ENCODE data around the gene RAF1.

The RAF1 gene

DNA sequence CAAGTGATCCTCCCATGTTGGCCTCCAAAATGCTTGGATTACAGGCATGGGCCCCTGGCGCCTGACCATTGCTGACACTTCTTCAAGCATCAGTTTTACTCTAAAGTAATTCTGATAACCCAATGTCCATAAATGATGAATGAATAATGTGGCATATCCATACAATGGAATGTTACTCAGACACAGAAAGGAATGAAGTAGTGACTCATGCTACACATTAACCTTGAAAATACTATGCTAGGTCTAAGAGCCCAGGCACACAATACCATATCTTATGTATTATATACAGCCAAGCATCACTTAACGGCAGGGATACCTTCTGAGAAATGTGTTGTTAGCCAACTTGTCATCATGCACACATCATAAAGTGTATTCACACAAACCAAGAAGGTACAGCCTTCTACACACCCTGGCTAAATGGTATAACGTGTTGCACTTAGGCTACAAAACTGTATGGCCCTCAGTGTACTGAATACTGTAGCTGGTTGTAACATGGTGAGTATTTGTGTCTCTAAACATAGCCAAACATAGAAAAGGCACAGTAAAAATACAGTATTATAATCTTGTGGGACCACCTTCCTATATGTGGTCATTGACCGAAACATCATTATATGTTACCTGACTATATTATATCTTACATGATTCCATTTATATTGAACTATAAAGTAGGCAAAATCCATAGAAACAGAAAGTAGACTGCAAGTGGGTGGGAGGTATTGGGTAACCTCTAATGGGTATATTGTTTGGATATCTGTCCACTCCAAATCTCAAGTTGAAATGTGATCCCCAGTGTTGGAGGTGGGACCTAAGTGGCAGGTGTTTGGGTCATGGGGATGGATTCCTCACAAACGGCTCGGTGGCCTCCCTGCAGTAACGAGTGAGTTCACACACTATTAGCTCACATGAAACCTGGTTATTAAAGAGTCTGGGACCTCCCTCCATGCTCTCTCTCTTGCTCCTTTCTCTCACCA lies 75.6 kb downstream of the RAF1 start:
- DNase-seq, result no peak

DNA sequence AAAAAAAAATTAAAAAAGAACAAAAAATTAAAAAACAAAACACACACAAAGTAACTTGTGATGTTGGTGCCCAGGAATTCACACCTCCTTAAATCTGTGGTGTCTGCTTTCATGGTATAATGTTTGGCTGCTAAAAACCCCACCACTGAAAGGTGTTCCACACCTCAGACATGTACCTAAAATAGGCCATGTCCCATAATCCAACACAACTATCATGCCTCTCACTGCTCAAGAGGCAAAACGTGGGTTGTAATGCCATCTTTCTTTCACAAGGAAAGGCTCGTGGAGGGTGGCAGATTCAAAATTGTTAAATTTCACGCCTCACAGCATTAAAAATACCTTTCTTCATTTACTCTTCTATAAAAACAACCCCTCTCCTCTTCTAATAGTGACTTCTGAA lies 77.5 kb downstream of the RAF1 start:
- no peak for DNase-seq

DNA sequence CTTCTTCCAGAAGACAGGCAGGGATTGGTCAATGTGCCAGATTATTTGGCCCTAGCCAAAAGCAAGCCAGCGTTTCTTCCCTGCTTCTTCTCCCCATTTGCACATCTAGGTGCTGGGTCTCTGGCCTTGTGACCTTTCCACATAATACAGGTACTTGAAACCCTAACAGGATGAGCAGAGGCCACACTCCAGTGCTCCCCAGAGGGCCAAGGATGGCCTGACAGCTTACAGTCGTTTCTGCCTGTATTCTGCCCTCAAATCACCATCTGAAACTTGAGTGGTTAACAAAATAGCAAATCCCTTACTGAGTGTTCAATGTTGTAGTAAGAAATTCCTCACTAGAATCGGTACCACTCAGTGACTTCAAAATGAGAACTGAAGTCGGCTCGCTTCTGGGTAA lies 77.9 kb downstream of the RAF1 start:
- no peak for DNase-seq

DNA sequence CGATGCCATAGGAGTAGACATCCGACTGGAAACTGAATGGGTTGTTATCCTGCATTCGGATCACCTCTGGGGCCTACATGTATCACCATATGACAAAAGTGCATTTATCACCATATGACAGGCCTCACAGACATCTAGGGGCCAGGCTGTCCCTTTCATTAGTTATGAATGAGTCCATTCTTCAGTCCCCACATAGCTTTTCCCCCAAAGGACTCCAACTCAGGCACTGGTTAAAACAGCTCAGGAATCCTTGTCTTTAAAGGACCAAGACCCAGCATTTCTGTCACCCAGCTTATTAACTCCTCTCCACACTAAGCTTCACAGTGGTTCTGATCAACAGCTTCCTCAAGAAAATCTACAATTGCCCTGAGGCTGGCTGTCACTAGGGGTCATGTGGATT lies 78.7 kb downstream of the RAF1 start:
- no peak for DNase-seq

DNA sequence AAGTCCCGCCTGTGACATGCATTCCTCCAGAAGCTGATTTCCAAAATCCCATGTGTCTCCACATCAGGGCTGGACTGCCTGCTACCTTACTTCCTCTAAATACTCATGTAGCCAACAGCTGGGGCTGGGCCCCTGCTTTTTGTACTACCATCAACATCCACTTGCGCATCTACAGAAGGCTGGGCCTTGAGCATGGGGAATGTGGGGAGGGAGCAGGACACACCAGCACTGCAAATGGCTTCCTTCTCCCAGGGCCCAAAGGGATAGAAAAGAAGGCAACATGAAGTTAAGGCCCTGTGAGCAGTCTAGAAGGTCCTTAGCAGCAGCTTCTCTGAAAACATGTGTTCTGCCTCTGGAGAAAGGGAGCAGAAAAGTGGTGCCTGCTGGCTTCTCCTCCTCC lies 79.8 kb downstream of the RAF1 start:
- DNase-seq, result no peak

DNA sequence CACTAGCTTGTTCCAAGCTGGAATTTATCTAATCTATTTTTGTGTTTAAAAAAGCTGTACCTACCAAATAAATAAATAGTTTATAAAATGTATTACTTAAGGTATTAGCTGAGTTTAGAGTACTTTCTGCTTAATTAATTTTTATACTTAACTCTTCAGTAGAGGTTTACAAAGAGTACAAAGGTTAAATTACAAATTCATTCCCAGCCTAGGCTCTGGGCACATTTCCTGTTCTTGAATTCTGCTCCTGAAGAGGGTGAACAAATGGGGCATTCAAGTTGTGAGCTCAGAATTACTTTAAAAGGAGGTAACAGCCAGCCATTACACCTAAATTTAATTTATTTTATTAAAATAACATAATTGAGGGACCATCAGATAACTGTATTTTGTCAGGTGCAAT lies 80.6 kb downstream of the RAF1 start:
- DNase-seq, result no peak

DNA sequence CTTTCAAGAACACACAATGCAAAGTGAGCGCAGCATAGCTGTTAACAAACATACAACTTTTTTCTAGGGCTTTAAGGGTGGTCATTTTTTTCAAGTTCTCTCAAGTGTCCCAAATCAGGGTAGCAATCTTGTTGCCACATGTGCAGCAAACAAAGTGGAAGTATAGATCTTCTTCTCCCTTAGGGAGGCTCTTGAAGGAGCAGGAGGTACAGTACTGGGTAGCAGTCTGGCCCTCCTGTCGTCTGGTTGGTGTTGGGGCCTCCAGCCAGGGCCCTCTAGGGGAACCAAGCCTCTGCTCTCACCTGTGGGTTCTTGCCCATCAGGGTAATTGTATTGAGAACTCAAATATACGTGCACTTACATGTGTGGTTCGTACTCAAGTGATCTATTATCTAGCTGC lies 81.2 kb downstream of the RAF1 start:
- DNase-seq, result no peak

DNA sequence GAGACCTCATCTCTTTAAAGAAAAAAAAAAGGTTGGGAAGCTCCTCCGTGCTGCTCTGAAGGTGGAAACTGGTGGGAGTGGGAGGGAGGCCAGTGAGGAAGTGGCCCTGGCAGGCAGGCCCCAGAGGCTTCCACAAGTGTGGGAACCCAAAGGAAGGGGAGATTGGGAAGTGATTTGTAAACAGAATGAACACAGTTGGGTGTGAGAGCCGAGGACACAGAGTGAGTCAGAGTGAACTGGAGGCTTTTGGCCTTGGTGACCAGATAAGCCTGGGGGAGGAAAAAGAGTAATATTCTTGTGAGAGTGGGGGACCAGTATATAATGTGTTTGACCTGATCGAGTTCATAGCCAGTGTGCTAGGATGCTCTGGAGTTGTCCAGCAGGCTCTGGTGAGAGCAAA lies 84.0 kb downstream of the RAF1 start:
- no peak for DNase-seq

DNA sequence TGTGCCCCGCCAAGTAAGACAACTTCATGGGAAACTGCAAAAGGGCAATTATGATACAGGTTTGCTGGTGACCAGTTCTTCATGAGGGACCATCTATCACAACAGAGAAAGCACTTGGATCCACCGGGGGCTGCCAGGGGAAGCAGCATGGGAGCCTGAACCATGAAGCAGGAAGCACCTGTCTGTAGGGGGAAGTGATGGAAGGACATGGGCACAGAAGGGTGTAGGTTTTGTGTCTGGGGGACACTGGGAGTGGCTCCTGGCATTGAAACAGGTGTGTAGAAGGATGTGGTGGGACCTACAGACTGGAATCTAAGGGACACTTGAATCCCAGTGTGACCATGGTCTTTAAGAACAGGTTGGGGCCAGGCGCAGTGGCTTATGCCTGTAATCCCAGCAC lies 84.5 kb downstream of the RAF1 start:
- DNase-seq, result peak in 1 of 2 donors; percentile 10

DNA sequence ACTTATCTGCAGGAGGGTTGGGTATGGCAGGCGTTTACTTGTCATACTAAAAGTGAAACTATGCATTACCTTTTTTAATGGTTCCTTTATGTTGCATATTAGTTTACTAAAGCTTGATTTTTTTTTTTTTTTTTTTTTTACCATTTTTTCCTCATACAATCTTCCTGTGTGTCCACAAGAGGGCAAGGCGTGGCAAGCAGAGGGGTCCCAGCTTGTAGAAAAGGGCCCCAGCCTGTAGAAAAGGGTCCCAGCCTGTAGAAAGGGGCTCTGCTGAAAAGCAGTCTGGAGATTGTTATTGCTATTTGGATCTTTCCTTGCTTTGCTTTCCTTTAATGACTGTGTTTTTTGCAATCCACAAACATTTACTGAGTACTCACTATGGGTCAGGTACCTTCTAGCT lies 85.2 kb downstream of the RAF1 start:
- no peak for DNase-seq

DNA sequence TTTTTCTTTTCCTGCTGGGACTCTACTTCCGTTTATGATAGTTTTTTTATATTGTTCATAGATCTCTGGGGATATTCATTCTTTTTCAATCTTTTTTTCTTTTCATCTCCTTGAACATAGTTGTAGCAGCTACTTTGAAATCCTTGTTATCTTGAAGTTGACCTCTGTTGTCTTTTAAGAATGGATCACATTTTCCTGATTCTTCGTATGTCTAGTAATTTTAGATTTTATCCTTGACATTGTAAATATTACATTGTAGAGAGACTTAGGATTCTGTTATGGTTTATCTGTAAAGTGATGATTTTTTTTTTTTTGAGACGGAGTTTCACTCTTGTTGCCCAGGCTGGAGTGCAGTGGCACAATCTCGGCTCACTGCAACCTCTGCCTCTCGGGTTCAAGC lies 86.5 kb downstream of the RAF1 start:
- DNase-seq, result no peak

DNA sequence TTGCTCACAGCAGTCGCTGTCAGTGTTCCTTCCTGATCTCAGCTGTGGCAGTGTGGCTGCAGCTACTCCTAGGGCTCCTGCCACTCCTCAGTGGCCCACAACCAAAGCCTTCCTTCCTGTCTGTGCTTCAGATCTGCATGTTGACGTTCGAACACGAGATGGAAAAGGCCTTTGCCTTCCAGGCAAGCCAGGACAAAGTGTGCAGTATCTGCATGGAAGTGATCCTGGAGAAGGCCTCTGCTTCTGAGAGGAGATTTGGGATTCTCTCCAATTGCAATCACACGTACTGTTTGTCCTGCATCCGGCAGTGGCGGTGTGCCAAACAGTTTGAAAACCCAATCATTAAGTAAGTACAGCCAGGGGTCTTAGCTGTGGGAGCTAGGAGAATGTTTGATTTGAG lies 89.3 kb downstream of the RAF1 start:
- DNase-seq, result no peak

DNA sequence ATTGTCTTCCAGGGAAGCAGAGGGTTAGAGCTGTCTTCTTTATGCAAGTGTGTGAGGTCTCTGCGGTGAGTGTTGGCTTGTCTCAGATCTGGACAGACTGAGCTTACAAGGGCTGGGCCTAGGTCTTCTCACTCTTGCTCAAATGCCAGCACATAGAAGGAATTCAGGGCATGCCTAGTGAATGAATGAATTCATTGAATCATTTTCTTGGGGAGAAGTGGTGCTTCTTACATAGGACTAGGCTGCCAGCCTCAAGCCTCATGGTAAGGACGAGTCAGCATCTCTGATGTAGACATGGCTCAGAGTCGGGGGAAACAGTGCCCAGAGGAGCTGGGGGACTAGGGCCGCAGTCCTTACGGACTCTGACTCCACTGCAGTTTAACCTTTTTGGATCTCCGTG lies 89.8 kb downstream of the RAF1 start:
- DNase-seq, result no peak

DNA sequence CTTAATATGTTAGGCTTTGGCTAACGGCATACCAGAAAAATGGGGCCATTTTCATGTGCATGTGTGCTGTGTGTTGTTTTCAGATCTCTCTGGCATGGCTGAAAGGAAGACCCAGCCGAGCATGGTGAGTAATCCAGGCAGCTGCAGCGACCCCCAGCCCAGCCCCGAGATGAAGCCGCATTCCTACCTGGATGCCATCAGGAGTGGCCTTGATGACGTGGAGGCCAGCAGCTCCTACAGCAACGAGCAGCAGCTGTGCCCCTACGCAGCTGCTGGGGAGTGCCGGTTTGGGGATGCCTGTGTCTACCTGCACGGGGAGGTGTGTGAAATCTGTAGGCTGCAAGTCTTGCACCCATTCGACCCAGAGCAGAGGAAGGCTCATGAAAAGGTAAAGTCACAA lies 91.9 kb downstream of the RAF1 start:
- DNase-seq, result no peak

DNA sequence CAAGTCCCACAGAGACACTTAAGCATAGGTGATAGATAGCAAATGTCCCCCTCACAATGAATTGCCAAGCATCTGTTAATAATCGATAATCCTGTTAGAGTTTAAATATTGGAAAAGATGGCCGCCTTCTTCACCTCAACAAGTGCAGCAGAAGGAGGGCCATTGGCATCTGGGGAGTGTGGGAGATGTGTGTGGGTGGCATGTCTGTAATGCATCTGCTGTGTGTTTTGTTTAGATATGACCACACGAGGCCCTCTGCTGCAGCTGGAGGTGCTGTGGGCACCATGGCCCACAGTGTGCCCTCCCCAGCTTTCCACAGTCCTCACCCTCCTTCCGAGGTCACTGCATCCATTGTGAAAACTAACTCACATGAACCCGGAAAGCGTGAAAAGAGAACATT lies 94.1 kb downstream of the RAF1 start:
- no peak for DNase-seq

DNA sequence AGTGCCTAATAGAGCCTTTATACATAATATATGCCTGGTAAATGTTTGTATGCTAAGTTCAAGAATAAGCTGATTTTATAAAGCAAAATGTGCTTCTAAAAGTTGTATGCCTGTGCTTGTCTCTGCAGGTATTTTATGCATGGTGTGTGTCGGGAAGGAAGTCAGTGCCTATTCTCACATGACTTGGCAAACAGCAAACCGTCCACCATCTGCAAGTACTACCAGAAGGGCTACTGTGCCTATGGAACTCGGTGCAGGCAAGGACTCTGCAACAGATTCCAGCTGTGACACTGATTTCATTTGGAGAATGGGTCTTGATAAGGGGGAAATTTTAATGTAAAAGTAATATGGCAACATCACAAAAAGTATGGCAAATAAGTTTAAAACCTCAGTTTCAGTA lies 95.2 kb downstream of the RAF1 start:
- no peak for DNase-seq

DNA sequence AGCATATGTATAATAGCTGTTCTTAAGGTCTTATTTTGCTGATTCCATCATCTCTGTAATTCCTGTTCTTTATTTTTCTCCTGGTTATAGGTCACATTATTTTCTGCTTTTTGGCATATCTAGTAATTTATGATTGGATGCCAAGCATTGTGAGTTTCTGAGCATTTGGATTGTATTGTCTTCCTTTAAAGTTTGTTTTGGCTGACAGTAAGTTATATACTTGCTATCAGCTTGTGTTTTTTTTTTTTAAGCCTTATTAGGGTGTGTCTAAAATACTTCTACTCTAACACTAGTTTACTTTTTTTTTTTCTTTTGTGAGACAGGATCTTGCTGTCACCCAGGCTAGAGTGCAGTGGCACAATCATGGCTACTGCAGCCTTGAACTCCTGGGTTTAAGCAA lies 96.9 kb downstream of the RAF1 start:
- no peak for DNase-seq

DNA sequence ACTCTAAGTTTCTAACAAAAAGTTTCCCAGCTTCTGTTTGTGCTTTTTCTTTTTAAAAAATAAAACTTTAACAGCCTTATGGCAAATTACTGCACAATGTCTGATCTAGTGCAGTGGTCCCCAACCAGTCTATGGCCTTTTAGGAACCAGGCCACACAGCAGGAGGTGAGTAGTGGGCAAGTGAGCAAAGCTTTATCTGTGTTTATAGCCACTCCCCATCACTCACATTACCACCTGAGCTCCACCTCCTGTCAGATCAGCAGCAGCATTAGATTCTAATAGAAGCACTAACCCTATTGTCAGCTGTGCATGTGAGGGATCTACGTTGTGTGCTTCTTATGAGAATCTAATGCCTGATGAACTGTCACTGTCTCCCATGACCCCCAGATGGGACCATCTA lies 101.5 kb downstream of the RAF1 start:
- no peak for DNase-seq

DNA sequence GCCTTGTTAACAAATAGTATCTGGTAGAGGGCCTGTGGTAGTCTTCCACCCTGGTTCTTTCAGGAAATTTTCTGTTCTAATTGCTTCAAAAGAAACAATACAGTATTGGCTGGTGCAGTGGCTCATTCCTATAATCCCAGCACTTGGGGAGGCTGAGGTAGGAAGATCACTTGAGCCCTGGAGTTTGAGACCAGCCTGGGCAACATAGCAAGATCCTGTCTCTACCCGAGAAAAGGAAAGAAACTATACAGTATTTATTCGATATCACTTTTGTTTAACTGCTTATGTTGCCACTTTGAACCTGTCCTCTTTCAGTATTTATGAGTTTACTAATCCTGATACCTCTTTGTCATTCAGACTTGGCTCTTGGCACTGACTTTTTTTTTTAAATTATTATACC lies 102.5 kb downstream of the RAF1 start:
- DNase-seq, result no peak

DNA sequence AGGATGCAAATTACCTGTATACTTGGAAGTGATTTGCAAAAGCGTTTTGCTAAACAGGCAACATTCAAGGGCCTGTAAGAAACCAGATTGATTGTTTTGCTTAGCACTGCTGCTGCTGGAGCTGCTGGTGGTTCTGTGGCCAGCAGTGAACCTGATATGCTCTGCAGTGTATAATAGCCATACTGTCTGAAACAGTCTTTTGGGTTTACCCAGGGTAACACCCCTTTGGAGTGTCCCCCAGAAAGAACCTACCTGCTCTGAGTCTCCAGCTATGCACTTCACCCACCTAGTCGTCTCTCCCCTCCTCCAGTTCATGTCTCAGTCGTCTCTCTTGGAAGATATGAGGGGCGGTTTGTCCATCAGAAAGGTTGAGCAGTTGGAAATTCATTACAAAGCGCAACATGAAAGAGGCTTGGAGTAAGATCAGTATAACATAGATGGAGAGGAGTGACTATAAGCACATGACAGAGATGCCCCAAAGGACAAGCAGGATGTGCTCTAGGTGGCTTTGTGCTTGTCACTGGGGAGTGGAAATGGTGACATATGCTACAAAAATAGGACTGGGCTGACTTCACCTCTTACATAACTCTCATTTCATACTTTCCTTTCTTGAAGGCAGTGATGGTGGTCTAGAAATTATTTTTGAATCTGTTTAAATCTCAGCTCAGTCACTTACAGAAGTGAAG lies 103.3 kb downstream of the RAF1 start:
- no peak for DNase-seq

DNA sequence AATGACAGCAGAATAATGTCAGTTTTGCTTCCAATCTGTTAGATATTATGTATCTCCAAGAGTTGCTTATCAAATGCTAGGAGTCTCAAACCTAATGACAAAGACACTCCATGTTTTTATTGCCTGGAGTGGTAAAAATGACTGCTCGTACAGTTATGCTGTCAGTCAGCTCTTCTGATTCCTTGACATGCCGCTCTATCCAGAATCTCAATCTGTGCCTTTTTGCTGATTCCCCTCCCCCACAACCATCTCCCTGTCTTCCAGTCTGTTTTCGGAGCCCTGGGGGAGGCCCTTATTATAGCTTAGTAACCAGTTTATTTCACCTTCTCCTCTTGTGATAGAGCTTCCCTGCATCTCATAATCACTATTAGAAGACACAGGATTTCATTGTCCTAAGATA lies 104.4 kb downstream of the RAF1 start:
- no peak for DNase-seq

DNA sequence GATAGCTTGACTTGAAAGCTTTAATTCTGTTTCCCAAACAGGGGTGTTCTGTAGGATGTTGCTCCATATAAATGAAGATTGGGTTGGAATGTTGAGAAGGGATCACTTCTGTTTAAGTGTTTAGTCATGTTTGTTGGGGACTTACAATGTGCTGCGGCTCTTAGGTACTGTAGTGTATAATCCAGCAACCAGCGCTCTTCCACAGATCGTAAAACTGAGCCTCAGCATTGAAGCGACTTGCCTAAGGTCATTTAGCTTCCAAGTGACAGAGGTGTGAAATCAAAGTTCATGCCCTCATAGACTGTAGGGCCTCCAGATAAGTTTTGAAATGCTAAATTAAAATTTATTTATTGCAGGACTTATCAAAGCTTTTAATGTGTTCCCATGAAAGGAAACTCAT lies 105.2 kb downstream of the RAF1 start:
- no peak for DNase-seq

DNA sequence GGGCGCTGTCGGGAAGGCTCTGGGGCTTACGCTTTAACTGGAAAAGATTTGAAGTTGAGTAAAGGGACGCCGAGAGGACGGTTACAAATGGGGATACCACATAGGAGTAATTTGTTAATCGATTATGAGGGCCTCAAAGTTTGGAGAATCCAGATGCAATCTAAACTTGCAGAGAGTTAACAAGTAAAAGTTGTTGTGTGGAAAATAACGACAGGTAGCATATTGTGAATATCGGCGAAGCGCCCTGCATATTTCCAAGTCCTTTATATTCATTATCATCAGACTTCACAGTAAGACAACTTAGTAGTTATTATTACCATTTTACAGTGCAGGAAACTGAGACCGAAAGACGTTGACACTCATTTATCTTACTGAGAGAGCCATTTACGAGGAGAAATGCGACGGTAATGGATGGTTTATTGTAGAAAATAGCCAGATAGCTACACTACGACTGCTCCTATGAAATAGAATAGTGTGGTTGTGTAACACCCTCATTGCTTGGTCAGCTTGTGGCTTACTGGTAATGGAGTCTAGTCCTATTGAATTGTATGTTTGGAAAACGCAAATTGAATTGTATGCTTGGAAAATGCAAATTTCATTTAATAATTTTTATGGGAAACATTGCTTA lies 106.3 kb downstream of the RAF1 start:
- DNase-seq, result no peak

Measured in bone marrow (tissue), 2 donors.